ENCODE measurements around the gene BLID.

The BLID gene, protein sequence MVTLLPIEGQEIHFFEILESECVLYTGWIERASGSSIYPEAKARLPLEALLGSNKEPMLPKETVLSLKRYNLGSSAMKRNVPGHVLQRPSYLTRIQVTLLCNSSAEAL

DNA sequence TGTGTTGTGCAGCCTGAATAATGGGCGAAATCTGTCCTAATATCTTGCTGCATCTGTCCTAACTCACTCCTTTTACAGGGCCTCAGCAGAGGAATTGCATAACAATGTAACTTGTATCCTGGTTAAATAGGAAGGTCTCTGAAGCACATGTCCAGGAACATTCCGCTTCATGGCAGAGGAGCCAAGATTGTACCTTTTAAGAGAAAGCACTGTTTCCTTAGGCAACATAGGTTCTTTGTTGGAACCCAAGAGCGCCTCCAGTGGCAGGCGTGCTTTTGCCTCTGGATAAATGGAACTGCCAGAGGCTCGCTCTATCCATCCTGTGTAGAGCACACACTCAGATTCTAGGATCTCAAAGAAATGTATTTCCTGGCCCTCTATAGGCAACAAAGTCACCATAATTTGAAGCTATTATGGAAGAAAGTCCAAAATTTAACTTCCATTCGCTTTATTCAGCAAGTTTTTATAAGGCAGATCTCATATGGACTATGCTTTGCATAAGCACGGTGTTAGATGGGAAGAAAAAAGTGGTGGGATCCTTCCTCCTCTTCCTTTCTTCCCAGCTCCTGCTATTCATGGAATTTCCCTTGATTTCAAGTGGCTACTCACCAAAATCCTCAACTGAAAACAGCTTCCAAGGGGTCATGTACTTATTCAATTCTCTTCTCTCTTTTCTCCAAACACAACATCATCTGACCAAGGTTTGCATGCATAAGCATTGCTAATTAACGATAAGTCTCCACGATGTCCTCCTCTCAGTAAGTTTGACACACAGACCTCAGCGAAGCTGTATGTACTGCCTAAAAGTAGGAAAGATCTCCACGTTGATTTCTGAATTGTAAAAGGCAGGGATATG lies at the start of gene BLID:
BLID (minus strand) TSS at position 692 of the 856 bp plus-strand sequence; CDS start at position 399, 293 bp downstream.
- DNase-seq: no peak

DNA sequence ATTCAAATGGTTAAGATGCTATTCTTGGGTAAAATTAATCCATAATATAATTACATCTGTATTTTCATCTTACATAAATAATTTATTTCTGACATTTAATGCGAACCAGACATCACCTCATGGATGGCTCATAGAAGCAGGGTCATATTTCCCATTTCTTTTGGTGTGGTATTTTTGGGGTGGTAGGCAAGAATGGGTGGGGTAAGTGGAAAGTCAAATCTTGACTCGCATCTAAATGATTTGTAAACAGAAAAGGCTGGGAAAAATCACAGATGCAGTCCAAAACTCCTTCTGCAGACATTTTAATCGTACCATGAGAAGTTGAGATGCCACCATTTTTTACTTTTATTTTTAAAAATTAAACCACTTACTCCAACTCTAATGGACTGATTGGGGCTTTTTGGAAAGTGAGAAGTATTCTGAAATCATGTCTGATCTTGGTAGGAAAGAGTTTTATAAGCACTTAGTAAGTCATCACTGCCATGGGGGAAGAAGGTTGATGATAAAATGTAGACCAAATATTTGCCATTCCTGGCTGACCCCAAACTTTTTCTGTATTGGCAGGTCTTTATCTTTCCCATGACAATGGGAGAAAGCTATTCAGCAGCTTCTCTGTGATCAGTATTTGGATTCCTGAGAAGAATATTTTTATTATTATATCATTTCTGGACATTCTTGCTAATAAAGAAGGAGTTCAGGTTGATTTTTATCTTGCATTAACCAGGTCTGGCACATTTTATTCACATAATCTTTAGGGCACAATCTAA lies 47.2 kb upstream of the BLID start:
- DNase-seq: no peak

DNA sequence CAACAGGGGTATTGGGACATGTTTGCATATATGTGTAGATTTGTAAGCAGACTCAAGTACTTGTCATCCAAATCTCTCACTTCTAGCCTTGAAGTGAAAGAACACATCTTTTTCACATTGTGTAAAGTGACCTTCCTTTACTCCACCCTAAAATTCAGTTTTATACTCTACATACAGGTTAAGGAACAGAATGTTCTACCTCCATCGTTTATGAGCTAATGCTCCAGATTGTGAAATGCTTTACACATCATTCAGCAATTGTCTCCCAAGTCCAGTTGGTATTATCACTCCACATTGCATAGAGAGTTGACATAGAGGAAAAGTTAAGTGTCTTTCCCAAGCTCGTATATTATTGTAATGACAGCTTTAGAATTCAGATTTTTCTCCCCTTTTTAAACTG lies 46.1 kb upstream of the BLID start:
- no peak for DNase-seq

DNA sequence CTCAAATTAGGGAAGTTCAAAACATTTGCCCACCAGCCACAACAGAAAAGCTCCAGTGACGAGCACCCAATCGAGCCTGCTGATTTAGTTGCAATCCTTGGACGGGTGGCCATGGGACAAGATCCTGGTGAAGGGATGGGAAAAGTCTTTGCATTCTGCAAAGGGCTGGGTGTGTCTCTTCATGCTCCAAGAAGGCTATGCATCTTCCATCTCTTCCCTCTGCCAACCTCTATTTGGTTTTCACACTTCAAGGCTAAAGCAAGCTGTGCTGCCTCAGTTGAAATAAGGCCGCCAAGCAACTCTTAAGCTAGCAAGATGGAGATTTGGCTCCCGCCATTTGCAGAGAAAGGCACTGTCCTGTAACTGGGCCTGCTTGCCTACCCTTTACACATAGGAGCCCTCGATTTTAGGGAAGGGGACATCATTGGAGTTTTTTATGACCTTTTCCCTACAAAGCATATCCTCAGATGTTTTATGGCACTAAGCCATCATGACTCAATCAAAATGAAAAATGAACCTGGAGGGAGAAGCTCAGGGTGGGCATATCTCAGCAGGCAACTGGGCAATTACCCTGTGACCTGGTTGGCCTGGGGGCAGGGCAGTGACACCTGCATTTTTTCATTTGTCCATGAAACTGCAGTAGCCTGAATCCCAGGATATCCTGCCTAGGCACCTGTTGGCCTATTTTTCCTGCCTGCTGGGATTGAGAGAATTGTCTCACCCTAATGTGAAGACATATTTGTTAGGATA lies 45.0 kb upstream of the BLID start:
- DNase-seq: no peak

DNA sequence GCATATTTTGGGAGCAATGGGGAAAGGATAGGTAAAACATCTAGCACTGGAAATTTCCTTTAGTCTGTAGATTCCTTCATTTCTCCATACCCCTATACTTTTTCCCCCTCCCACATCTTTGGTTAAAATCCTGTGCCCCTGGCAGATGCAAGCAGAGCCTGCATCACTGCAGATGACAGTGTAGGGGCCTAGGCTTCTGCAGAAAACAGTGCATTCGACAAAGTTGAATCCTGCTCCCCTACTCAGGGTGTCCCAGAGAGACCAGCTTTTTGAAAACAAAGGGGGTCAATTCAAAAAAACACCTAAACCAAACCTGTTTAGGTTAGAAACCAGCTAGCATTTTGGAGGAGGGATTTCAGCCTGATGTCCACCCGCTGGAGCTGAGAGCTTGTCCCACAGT lies 43.8 kb upstream of the BLID start:
- no peak for DNase-seq

DNA sequence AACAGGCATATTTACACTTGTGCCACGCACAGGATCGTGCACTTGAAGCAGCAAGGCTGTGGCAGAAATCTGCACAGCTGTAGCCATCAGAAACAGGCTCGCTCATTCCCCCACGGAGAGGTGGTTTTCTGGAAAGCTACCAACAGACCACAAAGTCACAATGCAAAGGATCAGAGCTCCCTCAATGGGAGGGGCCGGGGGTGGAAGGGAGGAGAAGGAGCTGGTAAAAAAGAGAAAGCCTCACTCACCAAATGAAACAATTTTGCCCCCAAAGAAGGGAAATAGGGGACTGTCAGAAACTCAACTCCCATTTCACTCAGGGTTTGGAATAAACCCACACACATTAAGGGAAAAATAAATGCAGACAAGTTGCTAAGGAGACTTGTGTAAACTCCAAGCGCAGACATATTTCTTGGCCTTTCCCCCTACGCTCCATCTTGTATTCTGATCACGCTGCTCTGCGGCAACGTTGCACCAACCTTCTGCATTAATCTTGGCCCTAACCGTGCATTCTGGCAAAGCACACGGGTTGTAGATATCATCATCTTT lies 43.2 kb upstream of the BLID start:
- no peak for DNase-seq

DNA sequence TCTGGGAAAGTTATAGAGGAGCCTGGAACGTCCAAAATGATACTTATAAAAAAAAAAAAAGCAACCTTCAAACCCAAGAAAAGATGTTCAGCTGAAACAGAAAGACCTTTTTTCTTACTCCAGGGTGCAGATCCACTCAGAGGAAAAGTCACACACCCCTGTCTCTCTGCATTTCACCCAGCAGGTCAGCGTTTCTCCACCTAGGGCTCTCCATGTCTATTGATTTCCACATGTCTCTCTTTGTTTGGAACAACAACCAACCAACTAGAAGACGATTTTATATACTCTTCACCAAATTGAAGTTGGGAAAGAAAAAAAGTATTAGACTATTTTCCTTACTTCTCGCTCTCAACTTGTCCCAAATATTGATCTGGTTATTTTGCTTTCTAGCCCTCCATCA lies 42.2 kb upstream of the BLID start:
- DNase-seq: no peak

DNA sequence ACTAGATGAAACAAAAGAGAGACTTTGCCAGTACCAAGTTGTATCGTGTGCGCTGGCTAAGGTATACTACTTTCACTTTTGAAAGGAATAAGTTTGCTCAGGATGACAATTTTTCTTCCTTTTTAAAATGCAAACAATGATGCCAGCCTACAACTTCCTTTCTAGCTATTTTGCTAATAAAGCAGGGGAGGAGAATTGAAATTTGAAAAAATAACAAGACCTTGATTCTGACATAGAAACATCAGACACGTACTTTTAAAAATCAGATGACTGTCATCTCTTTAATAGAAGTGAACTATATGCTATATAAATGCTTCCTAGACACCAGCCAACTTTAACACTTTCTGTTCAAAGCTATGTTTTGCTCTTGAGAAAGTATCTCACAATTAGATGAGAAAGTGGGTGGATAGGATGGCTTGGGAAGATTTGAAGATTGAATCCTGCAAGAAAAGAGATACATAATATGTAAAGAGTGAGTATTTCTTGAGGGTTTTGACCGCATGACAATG lies 41.7 kb upstream of the BLID start:
- no peak for DNase-seq

DNA sequence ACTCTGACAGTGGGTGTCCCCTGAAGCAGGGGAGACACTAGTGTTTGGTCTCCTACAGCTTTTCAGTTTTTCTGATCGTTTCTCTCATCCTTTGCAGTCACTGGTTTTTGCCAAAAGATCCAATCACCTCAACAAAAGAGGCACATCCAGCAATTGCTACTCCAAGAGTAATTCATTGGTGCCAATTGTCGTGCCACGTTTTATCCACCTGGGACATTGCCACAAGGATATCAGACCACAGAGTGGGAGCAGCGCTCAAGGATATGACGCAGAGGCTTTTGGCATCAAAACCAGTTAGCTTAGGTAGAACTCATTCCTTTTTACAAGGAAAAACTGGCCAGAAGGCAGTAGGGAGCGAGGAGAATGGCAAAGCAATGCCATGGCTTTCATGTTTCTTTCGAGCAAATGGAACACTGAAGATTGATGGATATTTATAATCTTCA lies 40.9 kb upstream of the BLID start:
- peak; percentile 61 for DNase-seq

DNA sequence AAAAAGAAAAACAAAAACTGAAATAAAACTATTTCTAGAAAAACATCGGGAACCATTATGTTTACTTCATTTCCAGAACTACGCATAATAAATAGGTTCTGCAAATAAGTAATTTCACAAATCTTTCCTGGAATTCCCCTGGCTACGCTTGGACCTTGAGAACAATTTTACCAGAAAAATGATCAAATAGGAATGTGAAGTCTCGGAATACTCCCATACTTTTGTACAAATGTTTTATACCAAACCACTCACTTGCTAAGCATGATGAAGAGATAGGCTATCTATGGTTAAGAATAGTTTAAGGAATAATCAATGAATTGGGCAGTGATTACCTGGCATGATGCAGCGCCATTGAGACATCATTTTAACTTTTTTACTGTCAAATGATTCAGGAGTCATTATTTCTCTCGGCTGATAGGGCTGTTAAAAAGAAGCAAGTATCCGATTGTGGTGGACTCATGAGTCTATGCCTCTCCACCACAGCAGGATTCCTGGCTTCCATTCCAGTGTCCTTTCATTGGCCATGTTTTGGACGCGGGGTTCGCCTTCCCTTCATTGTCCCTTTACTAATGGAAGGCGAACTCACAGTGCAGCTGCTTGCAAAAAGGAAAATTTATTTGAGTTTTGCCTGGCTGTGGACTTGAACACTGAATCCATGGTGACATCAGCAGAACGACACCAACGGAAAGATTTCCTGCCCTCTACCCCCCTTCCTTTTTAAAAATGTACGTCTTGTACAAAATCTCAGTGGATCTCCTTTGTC lies 39.9 kb upstream of the BLID start:
- no peak for DNase-seq

DNA sequence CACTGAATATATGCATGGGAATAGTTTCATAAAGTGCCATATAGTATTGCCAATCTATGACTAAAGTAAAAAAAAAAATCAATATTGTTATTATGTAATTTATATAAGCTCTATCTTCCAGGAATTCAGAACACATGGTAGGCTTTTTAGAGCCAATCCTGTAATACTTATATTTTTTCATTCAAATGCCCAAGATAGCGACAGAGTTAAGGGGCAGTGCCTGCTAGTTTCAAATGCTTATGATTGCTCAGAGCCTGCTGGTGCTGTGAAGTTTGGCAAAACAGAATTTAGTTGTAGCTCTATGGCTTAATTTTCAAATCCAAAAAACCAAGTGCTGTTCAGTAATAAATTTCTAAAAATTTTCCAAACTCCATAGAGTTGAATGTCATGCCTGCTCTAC lies 39.0 kb upstream of the BLID start:
- no peak for DNase-seq

DNA sequence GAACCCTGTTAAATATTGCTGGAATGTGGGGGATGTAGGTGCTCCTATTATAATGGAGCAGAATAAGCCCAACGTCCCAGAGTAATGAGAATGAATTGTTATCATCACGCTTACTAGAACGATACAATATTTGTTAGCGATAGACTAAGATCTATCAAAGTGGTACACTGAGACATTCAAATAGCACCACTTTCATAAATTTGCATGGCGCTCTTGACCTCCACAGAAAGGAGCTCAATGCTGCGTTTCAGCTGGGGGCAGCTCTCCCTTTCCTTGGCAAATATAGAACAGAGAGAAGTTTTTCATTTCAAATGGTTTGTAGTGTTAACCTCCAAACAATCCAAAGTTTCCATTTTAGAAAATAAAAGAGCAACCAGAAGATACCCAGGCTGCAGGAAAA lies 38.2 kb upstream of the BLID start:
- DNase-seq: no peak

DNA sequence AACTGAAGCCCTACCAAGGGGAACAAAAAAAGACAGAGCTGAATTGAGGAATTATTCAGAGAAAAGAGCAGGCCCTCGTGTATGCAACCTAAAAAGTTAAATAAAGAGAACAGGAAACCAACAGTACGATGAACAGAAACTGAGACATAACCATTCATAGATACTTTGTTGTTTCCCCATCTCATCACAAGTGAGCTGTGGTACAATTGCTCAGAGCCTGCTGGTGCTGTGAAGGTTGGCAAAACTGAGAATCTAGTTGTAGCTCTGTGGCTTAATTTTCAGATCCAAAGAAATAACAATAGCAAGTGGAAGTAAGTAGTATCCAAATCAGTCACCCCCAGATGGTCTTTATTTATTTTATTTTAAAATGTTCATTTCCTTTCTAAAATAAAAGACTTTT lies 37.7 kb upstream of the BLID start:
- DNase-seq: no peak

DNA sequence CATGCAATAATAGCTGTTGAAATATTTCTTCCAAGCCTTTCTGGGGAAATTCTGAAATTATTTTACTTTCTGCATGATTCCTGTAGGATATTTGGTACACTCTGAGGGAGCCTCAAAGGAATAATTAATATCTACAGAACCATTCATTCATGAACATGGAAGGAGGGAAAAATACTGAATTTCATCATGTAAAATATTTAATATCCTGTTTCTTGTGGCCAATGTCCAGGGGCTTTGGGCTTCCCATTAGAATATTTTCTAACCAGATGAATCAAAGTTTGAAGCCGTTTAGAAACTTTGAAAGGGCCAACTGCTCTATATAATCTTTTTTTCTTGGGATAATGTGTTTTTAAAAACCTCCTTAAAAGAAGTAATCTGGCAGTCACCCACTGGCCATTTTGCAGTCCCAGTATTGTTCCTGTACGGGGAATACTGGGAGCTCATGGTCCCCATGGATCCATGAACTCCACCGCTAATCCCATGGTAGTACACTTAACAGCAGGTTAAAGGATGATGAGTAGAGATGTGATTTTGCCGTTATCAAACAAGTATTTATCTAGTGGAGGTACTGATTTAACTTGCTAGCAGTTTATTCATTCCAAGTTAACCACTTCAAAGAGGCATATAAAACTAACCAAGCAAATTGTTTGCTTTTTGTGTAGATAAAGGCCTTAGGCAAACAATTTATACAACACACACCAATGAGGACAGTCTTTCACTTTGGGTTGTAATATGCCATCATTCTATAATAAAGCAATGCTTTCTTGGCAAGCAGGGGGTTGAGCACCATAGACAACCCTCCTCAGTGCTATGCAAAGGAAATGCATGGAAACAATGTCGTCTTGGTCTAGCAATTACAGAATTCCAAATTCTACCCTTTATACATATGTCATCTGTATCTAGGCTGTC lies 34.5 kb upstream of the BLID start:
- DNase-seq: no peak

DNA sequence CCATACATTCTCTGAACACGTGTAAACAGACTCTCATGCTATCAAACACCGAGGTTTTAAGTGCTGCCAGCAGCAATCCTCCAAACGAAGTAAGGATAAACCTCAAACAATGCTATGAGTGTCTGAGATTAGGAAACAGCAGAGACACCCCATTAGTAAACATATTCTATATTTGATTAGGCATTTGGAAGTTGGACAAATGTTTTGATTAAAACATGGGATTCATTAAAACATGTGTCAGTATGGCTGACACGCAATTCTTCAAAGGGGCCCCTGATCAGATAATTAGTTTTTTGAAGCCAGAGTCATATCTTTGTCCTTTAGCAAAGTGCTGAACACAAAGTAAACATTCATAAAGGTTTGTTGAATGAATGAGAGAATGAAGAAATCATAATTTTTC lies 33.2 kb upstream of the BLID start:
- no peak for DNase-seq

DNA sequence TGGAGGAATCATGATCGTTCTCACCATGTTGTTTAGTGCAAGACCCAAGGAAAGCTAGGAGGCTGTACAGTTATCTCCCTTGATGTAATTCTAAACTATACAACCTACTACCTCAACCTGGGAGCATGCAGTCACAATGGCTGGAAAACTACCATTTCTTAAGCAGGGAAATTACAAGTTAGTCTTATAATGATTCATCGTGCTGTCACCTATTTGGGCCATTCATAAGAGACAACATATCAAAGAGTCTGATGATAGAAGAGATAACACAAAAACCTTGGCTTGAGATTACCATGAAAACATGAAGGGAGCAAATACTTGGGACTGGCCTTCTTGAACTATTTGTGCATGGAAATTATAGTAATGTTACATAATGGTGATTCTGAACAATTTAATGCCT lies 30.5 kb upstream of the BLID start:
- DNase-seq: no peak

DNA sequence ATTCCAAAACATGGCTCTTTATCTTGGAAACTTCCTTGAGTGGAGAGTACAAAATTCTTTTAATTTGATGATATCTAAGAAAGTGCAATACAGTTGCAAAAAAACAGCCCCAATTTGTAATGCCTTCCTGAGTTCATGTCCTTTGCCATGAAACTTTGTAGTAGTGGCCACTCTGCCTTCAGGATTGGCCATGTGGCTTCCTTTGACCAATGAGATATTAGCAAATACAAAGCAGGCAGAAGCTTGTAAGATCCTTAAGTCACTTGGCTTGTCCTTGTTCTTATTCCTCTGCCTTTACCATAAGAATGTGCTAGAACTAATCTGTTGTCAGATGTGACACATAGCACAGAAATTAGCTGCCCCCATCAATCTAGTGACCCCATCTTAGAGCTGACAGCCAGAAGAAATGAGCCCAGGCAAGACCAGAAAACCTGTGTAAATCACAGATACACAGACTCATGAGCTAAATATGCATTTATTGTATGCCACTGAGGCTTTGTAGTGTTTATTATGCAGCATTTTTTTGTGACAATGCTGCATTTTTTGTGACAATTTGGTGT lies 29.8 kb upstream of the BLID start:
- DNase-seq: no peak

DNA sequence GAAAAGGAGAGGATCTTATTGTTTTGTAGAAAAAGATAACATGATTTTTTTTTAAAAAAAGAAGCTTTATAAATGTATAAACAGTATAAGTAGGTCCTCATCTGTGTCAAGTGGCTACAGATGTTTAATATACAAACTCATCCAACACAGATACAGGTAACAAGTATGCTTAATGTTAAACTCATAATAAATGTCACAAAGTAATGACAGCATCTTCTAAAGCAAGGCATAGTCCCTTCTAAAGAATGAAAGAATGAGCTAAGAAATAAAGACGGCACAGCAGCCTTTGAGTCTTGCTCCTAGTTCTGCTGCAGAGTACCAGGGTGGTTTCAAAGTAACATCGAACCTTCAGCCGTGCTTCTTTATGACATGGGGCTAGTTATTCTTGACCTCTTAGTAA lies 28.7 kb upstream of the BLID start:
- no peak for DNase-seq

DNA sequence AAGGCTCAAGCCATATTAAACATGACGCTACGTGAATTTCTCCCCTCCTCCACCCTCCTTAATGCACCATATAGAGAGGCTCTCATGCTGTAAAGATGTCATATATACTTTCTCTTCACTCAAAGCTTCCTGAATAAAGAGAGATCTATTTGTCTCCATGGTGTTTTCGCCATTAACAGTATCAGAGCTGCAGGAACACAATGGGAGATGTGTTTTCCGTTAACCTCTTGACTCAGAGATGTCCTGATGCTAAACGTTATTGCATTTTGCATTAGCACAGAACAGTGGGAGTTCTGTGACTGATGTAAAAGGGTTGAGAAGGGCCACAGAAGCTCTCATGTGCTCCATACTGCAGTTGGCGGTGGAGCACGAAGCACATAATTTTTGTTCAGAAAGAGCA lies 25.7 kb upstream of the BLID start:
- no peak for DNase-seq

DNA sequence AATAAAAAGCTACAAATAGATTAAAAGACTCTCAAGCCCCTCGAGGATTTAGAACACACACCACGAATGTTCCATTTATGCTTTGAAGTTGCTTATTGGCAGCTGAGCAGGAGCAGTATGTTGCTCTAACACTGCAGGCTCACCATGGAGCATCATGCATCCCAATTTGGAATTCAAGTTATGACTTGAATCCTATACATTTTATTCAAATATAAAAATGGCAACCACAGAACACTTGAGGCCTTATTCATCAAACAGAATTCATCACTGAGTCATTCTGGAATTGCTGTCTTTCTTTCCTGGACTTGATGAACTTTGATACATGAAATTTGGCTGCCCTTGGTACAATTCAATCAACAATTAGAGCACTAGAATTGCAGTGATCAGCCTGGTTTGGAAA lies 24.5 kb upstream of the BLID start:
- no peak for DNase-seq

DNA sequence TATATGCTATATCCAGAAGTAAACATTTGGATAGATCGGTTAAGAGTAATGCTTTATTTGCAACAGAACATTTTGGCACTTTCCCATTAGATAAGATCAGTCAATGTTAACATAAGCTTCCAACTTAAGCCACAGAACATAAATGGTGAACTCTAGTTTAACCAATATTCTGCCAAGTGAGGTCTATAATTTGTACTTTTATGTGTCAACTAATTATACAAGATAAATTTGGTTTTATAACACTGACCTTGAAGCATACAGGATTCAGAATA lies 23.5 kb upstream of the BLID start:
- DNase-seq: no peak

Data from NCI-H1105 (cell line).